Mucosa of descending colon (tissue), 3 donors: ENCODE results near the gene USF3. TPM values are rescaled to one million over a fixed set of nuclear protein-coding genes. Genes with fewer than 3 reads are reported as not detected.

Source experiments
- ATAC-seq: fragments of 200-7000 bp; cut with Tn5 transposase; one replicate; pipeline ENCODE4 v1.9.1; 2020; ENCODE audit warnings: mild to moderate bottlenecking, moderate library complexity
- DNase-seq, 3 donors: peaks; one replicate each; pipeline ENCODE4 v3.0.0-alpha.2; 2020
- H3K36me3 ChIP-seq: fragments of 200-600 bp; one replicate; pipeline ENCODE4 v1.8.0; 2021; ENCODE audit warnings: low read depth, mild to moderate bottlenecking
- H3K4me1 ChIP-seq: fragments of 200-600 bp; one replicate; pipeline ENCODE4 v1.8.0; 2021; ENCODE audit warnings: low read depth, mild to moderate bottlenecking
- H3K4me3 ChIP-seq: fragments of 200-600 bp; one replicate; pipeline ENCODE4 v1.8.0; 2021; ENCODE audit warnings: mild to moderate bottlenecking
- H3K9me3 ChIP-seq: fragments of 200-600 bp; one replicate; pipeline ENCODE4 v1.8.0; 2021; ENCODE audit warnings: mild to moderate bottlenecking
- intact Hi-C, 2 donors: fragments of 100-400 bp; cut with DNase I in 1 of 2; cut with micrococcal nuclease in 1 of 2; formaldehyde crosslinking; loops; one replicate each; pipeline versions ENCODE4 v1.11.0 to v1.11.1; 2022; cut with DNase I, micrococcal nuclease
- total RNA-seq, 3 donors: library from RNA; stranded (reverse); fragmentation: NEBNext Ultra II Directional in 2 of 3; extraction: Animal tissue kit (Norgen Biotek cat#: 25700) in 2 of 3; gene quantifications; one replicate each; pipeline versions ENCODE4 v1.2.1 to v1.2.4, GENCODE V29; 2021 to 2023
- TF ChIP-seq, protein P1 (sequence below): fragments of 200-600 bp; IDR thresholded peaks from one replicate; pipeline ENCODE4 v1.8.0; 2022; ENCODE audit warnings: antibody characterized with exemption, mild to moderate bottlenecking
- donor health status: DM: no; HTN: no; CAD: no; lungs with moderate emphysema.
- donor health status: DM: no; HTN: no; CAD: no.
- donor health status: DM: no; HTN: yes; CAD: no.

USF3 gene
- total RNA-seq, 3 donors from 2014 or later, result 24.5 to 31.4 (median 26.7) TPM

DNA sequence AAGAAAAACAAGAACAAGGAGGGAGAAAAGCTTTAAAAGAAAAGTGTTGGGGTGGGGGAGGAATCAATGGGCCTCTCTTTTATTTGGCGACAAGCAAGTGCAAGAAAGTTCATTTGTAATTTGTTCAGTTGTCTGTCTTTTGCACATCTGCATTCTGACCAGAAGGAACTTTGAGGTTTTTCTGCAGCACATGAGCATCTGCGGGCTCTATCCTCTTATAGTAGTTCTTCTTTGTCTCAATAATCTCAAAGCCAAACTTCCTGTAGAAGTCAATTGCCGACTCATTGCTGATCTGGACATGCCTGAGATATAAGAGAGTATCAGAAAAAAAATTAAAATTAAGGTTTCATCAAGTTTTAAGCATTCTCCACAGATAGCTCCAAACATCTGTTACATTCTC, 25.2 kb upstream of the USF3 start:
- Histone ChIP-seq H3K9me3 (no peaks in the 10 kb centered on the region), H3K4me1 (no peaks in the 10 kb centered on the region), H3K36me3 (no peaks in the 10 kb centered on the region), H3K4me3 (no peak overlapping the region)
- DNase-seq (no peak), ATAC-seq (no peak)
- TF ChIP-seq, protein P1, sequence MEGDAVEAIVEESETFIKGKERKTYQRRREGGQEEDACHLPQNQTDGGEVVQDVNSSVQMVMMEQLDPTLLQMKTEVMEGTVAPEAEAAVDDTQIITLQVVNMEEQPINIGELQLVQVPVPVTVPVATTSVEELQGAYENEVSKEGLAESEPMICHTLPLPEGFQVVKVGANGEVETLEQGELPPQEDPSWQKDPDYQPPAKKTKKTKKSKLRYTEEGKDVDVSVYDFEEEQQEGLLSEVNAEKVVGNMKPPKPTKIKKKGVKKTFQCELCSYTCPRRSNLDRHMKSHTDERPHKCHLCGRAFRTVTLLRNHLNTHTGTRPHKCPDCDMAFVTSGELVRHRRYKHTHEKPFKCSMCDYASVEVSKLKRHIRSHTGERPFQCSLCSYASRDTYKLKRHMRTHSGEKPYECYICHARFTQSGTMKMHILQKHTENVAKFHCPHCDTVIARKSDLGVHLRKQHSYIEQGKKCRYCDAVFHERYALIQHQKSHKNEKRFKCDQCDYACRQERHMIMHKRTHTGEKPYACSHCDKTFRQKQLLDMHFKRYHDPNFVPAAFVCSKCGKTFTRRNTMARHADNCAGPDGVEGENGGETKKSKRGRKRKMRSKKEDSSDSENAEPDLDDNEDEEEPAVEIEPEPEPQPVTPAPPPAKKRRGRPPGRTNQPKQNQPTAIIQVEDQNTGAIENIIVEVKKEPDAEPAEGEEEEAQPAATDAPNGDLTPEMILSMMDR, result no peak
- intact Hi-C loops, result no loop called here

DNA sequence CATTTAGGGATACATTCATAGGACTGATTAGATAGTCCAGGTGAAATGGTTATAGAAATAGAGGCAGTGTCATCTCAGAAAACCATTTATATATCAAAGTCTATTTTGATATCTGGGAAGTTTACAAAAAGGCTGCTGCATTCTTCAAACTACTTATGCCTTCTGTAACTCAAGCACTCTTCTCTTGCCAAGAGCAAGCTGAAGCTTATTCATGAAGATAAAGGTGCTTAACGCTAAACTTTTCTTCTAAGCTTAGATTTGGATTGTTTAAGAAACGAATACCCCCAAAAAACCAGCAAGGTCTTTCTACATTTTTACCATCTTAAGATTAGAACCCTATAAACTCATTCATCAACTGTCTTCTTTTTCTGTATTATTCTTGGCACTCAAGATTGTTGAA, 23.3 kb upstream of the USF3 start:
- ATAC-seq (no peak), DNase-seq (no peak)
- no peak overlapping the region for H3K4me3 ChIP-seq
- H3K36me3 ChIP-seq, result no peaks in the 10 kb centered on the region
- intact Hi-C loops, result no loop called here
- no peaks in the 10 kb centered on the region for H3K4me1 ChIP-seq
- TF ChIP-seq, protein P1, result no peak
- no peaks in the 10 kb centered on the region for H3K9me3 ChIP-seq

DNA sequence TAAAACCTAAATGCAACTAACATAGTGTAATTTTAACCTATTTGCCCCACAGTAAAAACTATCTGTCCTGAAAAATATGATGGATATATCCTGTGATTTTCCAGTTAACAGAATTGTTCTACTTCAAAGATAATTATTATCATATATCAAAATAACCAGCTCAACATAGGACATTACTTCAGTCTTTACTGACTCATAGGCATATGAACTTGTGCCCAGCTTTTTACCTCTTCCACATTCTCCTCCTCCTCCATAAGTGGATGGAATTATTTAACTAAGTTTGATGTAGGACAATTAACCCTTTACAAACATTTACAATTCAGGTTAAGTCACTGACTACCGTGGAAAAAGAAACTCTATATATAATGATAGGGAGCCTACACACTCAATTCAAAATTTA, 22.9 kb upstream of the USF3 start:
- Histone ChIP-seq H3K9me3 (no peaks in the 10 kb centered on the region), H3K36me3 (no peaks in the 10 kb centered on the region), H3K4me1 (no peaks in the 10 kb centered on the region), H3K4me3 (no peak overlapping the region)
- ATAC-seq (no peak), DNase-seq (no peak)
- intact Hi-C loops, result no loop called here
- TF ChIP-seq, protein P1, result no peak

DNA sequence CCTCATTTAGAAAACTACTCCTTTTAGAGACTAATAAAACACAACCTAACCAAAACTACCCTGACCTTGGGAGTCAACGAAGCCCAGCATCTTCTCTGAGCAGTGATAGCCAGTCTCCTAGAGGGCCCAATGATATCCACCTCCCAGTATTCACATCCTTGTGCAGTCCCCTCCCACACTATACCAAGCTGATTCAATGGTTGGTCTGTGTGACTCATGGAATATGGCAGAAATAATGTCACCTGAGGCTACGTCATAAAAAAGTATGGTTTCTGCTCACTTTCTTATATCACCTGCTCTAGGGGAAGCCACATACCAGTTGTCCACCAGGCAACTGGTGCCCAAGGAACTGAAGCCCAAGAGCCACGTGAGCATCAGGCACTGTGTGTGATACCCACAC, 21.4 kb upstream of the USF3 start:
- intact Hi-C loops, result no loop called here
- ATAC-seq, result peak; percentile 68
- no peaks in the 10 kb centered on the region for H3K4me1 ChIP-seq
- no peaks in the 10 kb centered on the region for H3K36me3 ChIP-seq
- TF ChIP-seq, protein P1, result no peak
- DNase-seq, result no peak
- H3K4me3 ChIP-seq, result no peak overlapping the region
- H3K9me3 ChIP-seq, result no peaks in the 10 kb centered on the region

DNA sequence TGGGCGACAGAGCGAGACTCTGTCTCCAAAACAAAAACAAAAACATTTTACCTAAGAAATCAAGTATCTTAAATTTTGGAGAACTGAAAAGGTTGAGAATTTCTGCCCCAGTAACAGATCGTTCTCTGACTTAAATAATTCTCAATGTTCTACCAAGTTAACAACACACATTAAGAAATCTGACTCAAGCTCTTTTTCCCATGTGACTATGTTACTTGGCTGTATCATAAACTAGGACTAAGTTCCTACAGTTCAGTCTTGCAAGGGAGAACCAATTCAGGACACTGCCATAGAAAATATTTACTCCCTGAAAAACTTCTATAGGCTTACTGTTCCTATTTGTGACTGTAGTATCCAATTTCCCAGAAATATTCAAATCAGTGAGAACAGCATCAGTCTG, 20.9 kb upstream of the USF3 start:
- ATAC-seq (no peak), DNase-seq (no peak)
- Histone ChIP-seq H3K36me3 (no peaks in the 10 kb centered on the region), H3K9me3 (no peaks in the 10 kb centered on the region), H3K4me1 (no peaks in the 10 kb centered on the region), H3K4me3 (no peak overlapping the region)
- intact Hi-C loops, result no loop called here
- TF ChIP-seq, protein P1, result no peak

DNA sequence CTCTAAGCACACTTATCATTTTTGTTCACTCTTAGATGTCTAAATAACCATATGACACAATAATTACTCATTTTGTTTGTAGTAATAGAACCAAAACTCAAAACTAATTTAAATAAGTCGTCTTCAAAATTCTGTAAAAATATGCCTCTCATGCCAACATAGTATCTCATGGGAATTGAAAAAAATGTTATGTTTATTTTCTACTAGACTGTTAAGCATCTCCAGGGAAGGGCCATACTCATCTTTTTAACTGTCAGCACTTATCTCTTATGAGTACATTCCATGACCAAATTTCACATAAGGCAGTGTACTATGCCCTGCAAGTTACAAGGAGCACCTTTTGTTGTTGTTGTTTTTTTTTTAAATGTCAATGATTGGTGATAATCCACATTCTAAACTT, 18.3 kb upstream of the USF3 start:
- no peak overlapping the region for H3K4me3 ChIP-seq
- no peaks in the 10 kb centered on the region for H3K36me3 ChIP-seq
- DNase-seq, result no peak
- TF ChIP-seq, protein P1, result no peak
- ATAC-seq, result no peak
- H3K9me3 ChIP-seq, result no peaks in the 10 kb centered on the region
- intact Hi-C loops, result no loop called here
- no peaks in the 10 kb centered on the region for H3K4me1 ChIP-seq
